WTC11 (cell line): ENCODE data around the gene NOL4L. TPM values are rescaled to one million over a fixed set of nuclear protein-coding genes. Genes with fewer than 3 reads are reported as not detected.

Source experiments
- ATAC-seq: fragments of 200-7000 bp; cut with Tn5 transposase; 2 replicates; pipeline ENCODE4 v1.10.0; 2021; ENCODE audit warnings: mild to moderate bottlenecking, moderate library complexity
- CTCF ChIA-PET: fragments of 300-600 bp; sonication (Branson Sonifier 250); formaldehyde crosslinking; loops from one replicate; lab custom pipeline; 2021; ENCODE audit warnings: antibody characterized with exemption; lab: Charles Lee
- POLR2A ChIA-PET: fragments of 350-600 bp; sonication (Branson Sonifier 250); formaldehyde crosslinking; loops from one replicate; lab custom pipeline; 2021; ENCODE audit warnings: antibody characterized with exemption; lab: Charles Lee
- DNase-seq: peaks from one replicate; pipeline ENCODE4 v3.0.0; 2021; ENCODE audit warnings: low spot score
- H3K27ac Mint-ChIP-seq: 2 replicates; pipeline ENCODE4 v1.8.0; 2021; ENCODE audit warnings: mixed read lengths
- H3K27me3 Mint-ChIP-seq: 2 replicates; pipeline ENCODE4 v1.8.0; 2021; ENCODE audit warnings: low read depth, mild to moderate bottlenecking, moderate library complexity, mixed read lengths
- H3K36me3 Mint-ChIP-seq: 2 replicates; pipeline ENCODE4 v1.8.0; 2021; ENCODE audit warnings: mixed read lengths
- H3K4me1 Mint-ChIP-seq: 2 replicates; pipeline ENCODE4 v1.8.0; 2022; ENCODE audit warnings: mixed read lengths
- H3K4me3 Mint-ChIP-seq: 2 replicates; pipeline ENCODE4 v1.8.0; 2021; ENCODE audit warnings: mild to moderate bottlenecking, moderate library complexity, mixed read lengths
- H3K9me3 Mint-ChIP-seq: 2 replicates; pipeline ENCODE4 v1.8.0; 2021; ENCODE audit warnings: mixed read lengths
- CREB1 ChIP-seq: sonication (generic); formaldehyde crosslinking; IDR thresholded peaks from 2 replicates; pipeline ENCODE4 v1.8.0; 2023; ENCODE audit warnings: mild to moderate bottlenecking, missing genetic modification reagents
- ELF4 ChIP-seq: sonication (generic); formaldehyde crosslinking; IDR thresholded peaks from 2 replicates; pipeline ENCODE4 v1.8.1; 2022; ENCODE audit warnings: low read depth, mild to moderate bottlenecking, moderate library complexity, missing genetic modification reagents
- ESRRA ChIP-seq: sonication (generic); formaldehyde crosslinking; IDR thresholded peaks from 2 replicates; pipeline ENCODE4 v1.8.1; 2022; ENCODE audit warnings: mild to moderate bottlenecking, missing genetic modification reagents, borderline replicate concordance
- GTF2I ChIP-seq: fragments of 250-450 bp; sonication (Bioruptor Pico); conservative IDR thresholded peaks from 2 replicates; pipeline ENCODE4 v1.4.0; 2021; ENCODE audit warnings: mild to moderate bottlenecking
- NFE2L1 ChIP-seq: sonication (generic); formaldehyde crosslinking; IDR thresholded peaks from 2 replicates; pipeline ENCODE4 v1.8.1; 2023; ENCODE audit warnings: missing genetic modification reagents
- OVOL2 ChIP-seq: fragments of 250-450 bp; sonication (Bioruptor Pico); IDR thresholded peaks from 2 replicates; pipeline ENCODE4 v1.9.0; 2021; ENCODE audit warnings: mild to moderate bottlenecking, borderline replicate concordance
- RELA ChIP-seq: sonication (generic); formaldehyde crosslinking; IDR thresholded peaks from 2 replicates; pipeline ENCODE4 v1.8.1; 2022; ENCODE audit warnings: missing genetic modification reagents, mild to moderate bottlenecking, borderline replicate concordance
- ZBTB21 ChIP-seq: sonication (generic); formaldehyde crosslinking; IDR thresholded peaks from 2 replicates; pipeline ENCODE4 v1.8.1; 2023; ENCODE audit warnings: mild to moderate bottlenecking, missing genetic modification reagents, borderline replicate concordance
- ZNF219 ChIP-seq: sonication (generic); formaldehyde crosslinking; IDR thresholded peaks from 2 replicates; pipeline ENCODE4 v1.8.0; 2023; ENCODE audit warnings: missing genetic modification reagents, mild to moderate bottlenecking, borderline replicate concordance
- ZNF232 ChIP-seq: sonication (generic); formaldehyde crosslinking; IDR thresholded peaks from 2 replicates; pipeline ENCODE4 v1.8.0; 2022; ENCODE audit warnings: mild to moderate bottlenecking, missing genetic modification reagents
- ZNF263 ChIP-seq: sonication (generic); formaldehyde crosslinking; IDR thresholded peaks from 2 replicates; pipeline ENCODE4 v1.8.1; 2022; ENCODE audit warnings: low read depth, mild to moderate bottlenecking, moderate library complexity, missing genetic modification reagents
- total RNA-seq: library from RNA; stranded (reverse); gene quantifications from 3 replicates; pipeline ENCODE4 v1.2.3, GENCODE V29; 2021
- TF ChIP-seq, protein P1 (sequence below): sonication (generic); formaldehyde crosslinking; IDR thresholded peaks from 2 replicates; pipeline ENCODE4 v1.8.1; 2022; ENCODE audit warnings: missing genetic modification reagents, borderline replicate concordance
- TF ChIP-seq, protein P2 (sequence below): sonication (generic); formaldehyde crosslinking; IDR thresholded peaks from 2 replicates; pipeline ENCODE4 v1.8.1; 2023; ENCODE audit warnings: mild to moderate bottlenecking, moderate library complexity, missing genetic modification reagents
- TF ChIP-seq, protein P3 (sequence below): sonication (generic); formaldehyde crosslinking; IDR thresholded peaks from 2 replicates; pipeline ENCODE4 v1.8.0; 2023; ENCODE audit warnings: missing genetic modification reagents, mild to moderate bottlenecking, borderline replicate concordance
- TF ChIP-seq, protein P4 (sequence below): sonication (generic); formaldehyde crosslinking; IDR thresholded peaks from 2 replicates; pipeline ENCODE4 v1.8.1; 2023; ENCODE audit warnings: mild to moderate bottlenecking, missing genetic modification reagents
- TF ChIP-seq, protein P5 (sequence below): sonication (generic); formaldehyde crosslinking; IDR thresholded peaks from 2 replicates; pipeline ENCODE4 v1.8.0; 2022; ENCODE audit warnings: mild to moderate bottlenecking, missing genetic modification reagents

The NOL4L gene
- total RNA-seq, 1 experiment from 2014 or later: 29.0 TPM

DNA sequence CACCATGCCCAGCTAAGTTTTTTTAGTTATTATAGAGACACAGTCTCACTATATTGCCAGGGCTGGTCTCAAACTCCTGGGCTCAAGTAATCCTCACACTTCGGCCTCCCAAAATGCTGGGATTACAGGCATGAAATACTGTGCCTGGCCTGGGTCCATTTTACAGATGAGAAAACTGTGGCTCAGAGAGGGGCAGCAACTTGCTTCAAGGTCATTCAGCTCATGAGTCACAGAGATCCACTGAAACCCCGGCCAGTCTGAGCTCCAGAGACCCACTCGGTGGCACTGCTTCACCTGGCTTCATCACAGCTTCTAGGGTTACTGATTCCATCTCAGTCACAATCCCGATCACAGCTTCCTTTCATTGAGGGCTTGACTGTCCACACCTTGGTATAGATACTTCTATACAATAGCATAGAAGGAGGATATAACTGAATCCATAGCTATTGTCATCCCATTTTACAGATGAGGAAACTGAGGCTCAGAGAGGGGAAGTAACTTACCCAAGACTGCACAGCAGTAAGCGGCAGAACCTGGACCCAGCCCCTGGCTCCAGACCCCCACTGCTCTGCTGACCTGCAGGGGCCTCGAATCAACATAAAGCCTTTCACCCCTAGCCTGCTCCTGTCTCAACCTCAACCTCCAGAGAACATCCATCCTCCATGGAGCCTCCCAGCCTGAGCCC lies 11.8 kb downstream of the NOL4L start (continued):
- no peak for TF ChIP-seq CREB1
- no peak for TF ChIP-seq RELA (CRISPR knock-in tag)
- TF ChIP-seq, protein P1, sequence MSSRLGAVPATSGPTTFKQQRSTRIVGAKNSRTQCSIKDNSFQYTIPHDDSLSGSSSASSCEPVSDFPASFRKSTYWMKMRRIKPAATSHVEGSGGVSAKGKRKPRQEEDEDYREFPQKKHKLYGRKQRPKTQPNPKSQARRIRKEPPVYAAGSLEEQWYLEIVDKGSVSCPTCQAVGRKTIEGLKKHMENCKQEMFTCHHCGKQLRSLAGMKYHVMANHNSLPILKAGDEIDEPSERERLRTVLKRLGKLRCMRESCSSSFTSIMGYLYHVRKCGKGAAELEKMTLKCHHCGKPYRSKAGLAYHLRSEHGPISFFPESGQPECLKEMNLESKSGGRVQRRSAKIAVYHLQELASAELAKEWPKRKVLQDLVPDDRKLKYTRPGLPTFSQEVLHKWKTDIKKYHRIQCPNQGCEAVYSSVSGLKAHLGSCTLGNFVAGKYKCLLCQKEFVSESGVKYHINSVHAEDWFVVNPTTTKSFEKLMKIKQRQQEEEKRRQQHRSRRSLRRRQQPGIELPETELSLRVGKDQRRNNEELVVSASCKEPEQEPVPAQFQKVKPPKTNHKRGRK: no peak
- TF ChIP-seq OVOL2 (CRISPR knock-in tag): no peak

DNA sequence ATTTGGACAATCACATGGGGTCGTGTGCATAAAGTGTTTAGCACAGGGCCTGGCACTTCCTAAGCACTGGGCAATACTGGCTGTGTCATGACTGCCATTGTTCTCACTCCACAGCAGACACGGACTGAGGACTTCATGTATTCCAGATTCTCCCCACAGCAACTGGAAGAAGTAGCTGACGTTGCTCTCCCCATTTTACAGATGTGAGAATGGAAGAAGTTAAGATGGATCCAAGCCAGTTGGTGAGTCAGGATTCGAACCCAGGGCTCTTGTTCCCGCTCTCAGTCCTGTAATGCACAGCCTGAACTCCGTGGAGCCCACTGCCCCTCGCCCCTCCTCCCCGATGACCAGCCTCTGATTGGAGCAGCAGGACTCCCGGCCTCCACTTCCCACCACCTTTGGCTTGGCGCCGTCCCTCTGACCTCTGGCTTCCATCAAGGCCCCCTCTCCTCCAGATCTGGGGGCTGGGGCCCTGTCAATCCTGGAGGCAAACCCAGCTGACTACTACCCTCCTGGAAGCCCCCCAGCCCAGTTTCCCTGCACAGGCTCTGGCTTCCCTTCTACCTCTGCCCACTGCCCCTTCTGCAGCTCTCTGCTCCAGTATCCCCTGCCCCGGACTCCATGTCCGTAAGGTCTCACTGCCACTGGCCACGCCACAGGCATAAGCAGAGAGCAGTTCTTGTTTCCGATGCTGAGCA lies 12.7 kb downstream of the NOL4L start:
- Mint-ChIP-seq H3K36me3 (no peaks in the 10 kb centered on the region), H3K27ac (no peak overlapping the region), H3K4me3 (no peak overlapping the region), H3K4me1 (peaks cover 22% of the 10 kb centered on the region), H3K27me3 (peaks cover 2% of the 10 kb centered on the region; the same call in 1 of the 2 replicates), H3K9me3 (no peaks in the 10 kb centered on the region)
- TF ChIP-seq ZNF232 (CRISPR knock-in tag): no peak
- TF ChIP-seq, protein P2, sequence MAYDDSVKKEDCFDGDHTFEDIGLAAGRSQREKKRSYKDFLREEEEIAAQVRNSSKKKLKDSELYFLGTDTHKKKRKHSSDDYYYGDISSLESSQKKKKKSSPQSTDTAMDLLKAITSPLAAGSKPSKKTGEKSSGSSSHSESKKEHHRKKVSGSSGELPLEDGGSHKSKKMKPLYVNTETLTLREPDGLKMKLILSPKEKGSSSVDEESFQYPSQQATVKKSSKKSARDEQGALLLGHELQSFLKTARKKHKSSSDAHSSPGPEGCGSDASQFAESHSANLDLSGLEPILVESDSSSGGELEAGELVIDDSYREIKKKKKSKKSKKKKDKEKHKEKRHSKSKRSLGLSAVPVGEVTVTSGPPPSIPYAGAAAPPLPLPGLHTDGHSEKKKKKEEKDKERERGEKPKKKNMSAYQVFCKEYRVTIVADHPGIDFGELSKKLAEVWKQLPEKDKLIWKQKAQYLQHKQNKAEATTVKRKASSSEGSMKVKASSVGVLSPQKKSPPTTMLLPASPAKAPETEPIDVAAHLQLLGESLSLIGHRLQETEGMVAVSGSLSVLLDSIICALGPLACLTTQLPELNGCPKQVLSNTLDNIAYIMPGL (CRISPR knock-in tag): no peak
- no peak for TF ChIP-seq GTF2I (CRISPR knock-in tag)
- no peak for TF ChIP-seq ZBTB21
- TF ChIP-seq, protein P3, sequence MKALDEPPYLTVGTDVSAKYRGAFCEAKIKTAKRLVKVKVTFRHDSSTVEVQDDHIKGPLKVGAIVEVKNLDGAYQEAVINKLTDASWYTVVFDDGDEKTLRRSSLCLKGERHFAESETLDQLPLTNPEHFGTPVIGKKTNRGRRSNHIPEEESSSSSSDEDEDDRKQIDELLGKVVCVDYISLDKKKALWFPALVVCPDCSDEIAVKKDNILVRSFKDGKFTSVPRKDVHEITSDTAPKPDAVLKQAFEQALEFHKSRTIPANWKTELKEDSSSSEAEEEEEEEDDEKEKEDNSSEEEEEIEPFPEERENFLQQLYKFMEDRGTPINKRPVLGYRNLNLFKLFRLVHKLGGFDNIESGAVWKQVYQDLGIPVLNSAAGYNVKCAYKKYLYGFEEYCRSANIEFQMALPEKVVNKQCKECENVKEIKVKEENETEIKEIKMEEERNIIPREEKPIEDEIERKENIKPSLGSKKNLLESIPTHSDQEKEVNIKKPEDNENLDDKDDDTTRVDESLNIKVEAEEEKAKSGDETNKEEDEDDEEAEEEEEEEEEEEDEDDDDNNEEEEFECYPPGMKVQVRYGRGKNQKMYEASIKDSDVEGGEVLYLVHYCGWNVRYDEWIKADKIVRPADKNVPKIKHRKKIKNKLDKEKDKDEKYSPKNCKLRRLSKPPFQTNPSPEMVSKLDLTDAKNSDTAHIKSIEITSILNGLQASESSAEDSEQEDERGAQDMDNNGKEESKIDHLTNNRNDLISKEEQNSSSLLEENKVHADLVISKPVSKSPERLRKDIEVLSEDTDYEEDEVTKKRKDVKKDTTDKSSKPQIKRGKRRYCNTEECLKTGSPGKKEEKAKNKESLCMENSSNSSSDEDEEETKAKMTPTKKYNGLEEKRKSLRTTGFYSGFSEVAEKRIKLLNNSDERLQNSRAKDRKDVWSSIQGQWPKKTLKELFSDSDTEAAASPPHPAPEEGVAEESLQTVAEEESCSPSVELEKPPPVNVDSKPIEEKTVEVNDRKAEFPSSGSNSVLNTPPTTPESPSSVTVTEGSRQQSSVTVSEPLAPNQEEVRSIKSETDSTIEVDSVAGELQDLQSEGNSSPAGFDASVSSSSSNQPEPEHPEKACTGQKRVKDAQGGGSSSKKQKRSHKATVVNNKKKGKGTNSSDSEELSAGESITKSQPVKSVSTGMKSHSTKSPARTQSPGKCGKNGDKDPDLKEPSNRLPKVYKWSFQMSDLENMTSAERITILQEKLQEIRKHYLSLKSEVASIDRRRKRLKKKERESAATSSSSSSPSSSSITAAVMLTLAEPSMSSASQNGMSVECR: no peak
- TF ChIP-seq, protein P4, sequence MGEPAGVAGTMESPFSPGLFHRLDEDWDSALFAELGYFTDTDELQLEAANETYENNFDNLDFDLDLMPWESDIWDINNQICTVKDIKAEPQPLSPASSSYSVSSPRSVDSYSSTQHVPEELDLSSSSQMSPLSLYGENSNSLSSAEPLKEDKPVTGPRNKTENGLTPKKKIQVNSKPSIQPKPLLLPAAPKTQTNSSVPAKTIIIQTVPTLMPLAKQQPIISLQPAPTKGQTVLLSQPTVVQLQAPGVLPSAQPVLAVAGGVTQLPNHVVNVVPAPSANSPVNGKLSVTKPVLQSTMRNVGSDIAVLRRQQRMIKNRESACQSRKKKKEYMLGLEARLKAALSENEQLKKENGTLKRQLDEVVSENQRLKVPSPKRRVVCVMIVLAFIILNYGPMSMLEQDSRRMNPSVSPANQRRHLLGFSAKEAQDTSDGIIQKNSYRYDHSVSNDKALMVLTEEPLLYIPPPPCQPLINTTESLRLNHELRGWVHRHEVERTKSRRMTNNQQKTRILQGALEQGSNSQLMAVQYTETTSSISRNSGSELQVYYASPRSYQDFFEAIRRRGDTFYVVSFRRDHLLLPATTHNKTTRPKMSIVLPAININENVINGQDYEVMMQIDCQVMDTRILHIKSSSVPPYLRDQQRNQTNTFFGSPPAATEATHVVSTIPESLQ (CRISPR knock-in tag): no peak
- TF ChIP-seq ESRRA (CRISPR knock-in tag): no peak
- TF ChIP-seq, protein P5, sequence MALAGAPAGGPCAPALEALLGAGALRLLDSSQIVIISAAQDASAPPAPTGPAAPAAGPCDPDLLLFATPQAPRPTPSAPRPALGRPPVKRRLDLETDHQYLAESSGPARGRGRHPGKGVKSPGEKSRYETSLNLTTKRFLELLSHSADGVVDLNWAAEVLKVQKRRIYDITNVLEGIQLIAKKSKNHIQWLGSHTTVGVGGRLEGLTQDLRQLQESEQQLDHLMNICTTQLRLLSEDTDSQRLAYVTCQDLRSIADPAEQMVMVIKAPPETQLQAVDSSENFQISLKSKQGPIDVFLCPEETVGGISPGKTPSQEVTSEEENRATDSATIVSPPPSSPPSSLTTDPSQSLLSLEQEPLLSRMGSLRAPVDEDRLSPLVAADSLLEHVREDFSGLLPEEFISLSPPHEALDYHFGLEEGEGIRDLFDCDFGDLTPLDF (CRISPR knock-in tag): no peak
- TF ChIP-seq NFE2L1: no peak
- no peak for TF ChIP-seq ZNF263 (CRISPR knock-in tag)
- no peak for TF ChIP-seq ELF4 (CRISPR knock-in tag)
- no peak for TF ChIP-seq ZNF219 (CRISPR knock-in tag)
- ChIA-PET CTCF (interaction anchor here (0.9 to 1.9 kb wide), 3 partner anchors 50 to 80 kb away, joined by 3 to 5 read pairs (median 3); no protein-coding TSS in a partner anchor), POLR2A (interaction anchor here (0.6 kb wide), 1 partner anchor 79 kb away, joined by 3 read pairs; no protein-coding TSS in a partner anchor)
- DNase-seq (no peak), ATAC-seq (no peak)
